Endodermal cell (in vitro differentiated cells): Measurements from ENCODE around the gene ST6GALNAC4. TPM values are rescaled to one million over a fixed set of nuclear protein-coding genes. Genes with fewer than 3 reads are reported as not detected.

Experiments used
- DNase-seq: peaks from one replicate; pipeline ENCODE4 v3.0.0-alpha.2; 2017
- H3K27ac ChIP-seq: 2 replicates; pipeline ENCODE4 v1.5.1; 2013; ENCODE audit warnings: mild to moderate bottlenecking, low read depth, low read length, moderate library complexity
- H3K27me3 ChIP-seq: 2 replicates; pipeline ENCODE4 v1.6.1; 2013; ENCODE audit warnings: mild to moderate bottlenecking, low read length, moderate library complexity; ENCODE audit not compliant: insufficient read depth, control insufficient read depth, poor library complexity, severe bottlenecking
- H3K36me3 ChIP-seq: 2 replicates; pipeline ENCODE4 v1.7.0; 2013; ENCODE audit warnings: mild to moderate bottlenecking, low read length, moderate library complexity; ENCODE audit not compliant: control insufficient read depth, insufficient read depth
- H3K4me1 ChIP-seq: one replicate; pipeline ENCODE4 v1.7.0; 2013; ENCODE audit warnings: low read length; ENCODE audit not compliant: control insufficient read depth, insufficient read depth
- H3K4me3 ChIP-seq: 2 replicates; pipeline ENCODE4 v1.5.1; 2013; ENCODE audit warnings: mild to moderate bottlenecking, low read length, moderate library complexity
- H3K9ac ChIP-seq: 2 replicates; pipeline ENCODE4 v1.6.1; 2013; ENCODE audit warnings: mild to moderate bottlenecking, low read length, moderate library complexity; ENCODE audit not compliant: poor library complexity, severe bottlenecking; ENCODE audit errors: extremely low read depth
- H3K9me3 ChIP-seq: 2 replicates; pipeline ENCODE4 v1.6.1; 2013; ENCODE audit warnings: mild to moderate bottlenecking, low read length, moderate library complexity; ENCODE audit not compliant: control insufficient read depth
- H3K27ac Mint-ChIP-seq: 2 replicates; pipeline ENCODE4 v1.8.0; 2020; ENCODE audit warnings: mixed read lengths
- H3K27me3 Mint-ChIP-seq: 2 replicates; pipeline ENCODE4 v1.8.0; 2021; ENCODE audit warnings: mild to moderate bottlenecking, mixed read lengths; ENCODE audit not compliant: insufficient read depth
- H3K36me3 Mint-ChIP-seq: 2 replicates; pipeline ENCODE4 v1.8.0; 2020; ENCODE audit warnings: low read depth, mixed read lengths
- H3K4me1 Mint-ChIP-seq: 2 replicates; pipeline ENCODE4 v1.8.0; 2020; ENCODE audit warnings: mixed read lengths
- H3K4me3 Mint-ChIP-seq: 2 replicates; pipeline ENCODE4 v1.8.0; 2020; ENCODE audit warnings: mild to moderate bottlenecking, moderate library complexity, mixed read lengths
- H3K9me3 Mint-ChIP-seq: 2 replicates; pipeline ENCODE4 v1.8.0; 2020; ENCODE audit warnings: mild to moderate bottlenecking, mixed read lengths
- WGBS, 2 experiments: methylation state at CpG; one replicate each; pipeline versions ENCODE4 v1.1.5 to v1.1.7; 2013; ENCODE audit warnings: missing lambda C conversion rate in 2 of 2, mixed read lengths in 1 of 2; ENCODE audit not compliant: insufficient coverage in 1 of 2, insufficient read length in 1 of 2; 5-methylcytosine and 5-hydroxymethylcytosine counted together
- microRNA-seq: library from miRNA; unstranded; fragments of <30 nt; microRNA quantifications from one replicate; pipeline ENCODE4 v1.2.0, GENCODE V29; 2020; ENCODE audit warnings: borderline microRNAs expressed
- total RNA-seq, 2 donors: library from RNA; stranded (reverse); fragmentation: NEBNext Ultra II Directional in 1 of 2; extraction: Animal tissue kit (Norgen Biotek cat#: 25700) in 1 of 2; gene quantifications; 2 replicates in 1 of 2; 3 replicates in 1 of 2; pipeline ENCODE4 v1.2.1, GENCODE V29; 2021
- TF ChIP-seq, protein P1 (sequence below): fragments of 200-600 bp; sonication (generic); conservative IDR thresholded peaks from 2 replicates; pipeline ENCODE4 v1.5.0; 2021; ENCODE audit warnings: antibody characterized with exemption, mild to moderate bottlenecking

The ST6GALNAC4 gene
- total RNA-seq, 2 donors from 2014 or later: 8.3 to 12.7 TPM

DNA sequence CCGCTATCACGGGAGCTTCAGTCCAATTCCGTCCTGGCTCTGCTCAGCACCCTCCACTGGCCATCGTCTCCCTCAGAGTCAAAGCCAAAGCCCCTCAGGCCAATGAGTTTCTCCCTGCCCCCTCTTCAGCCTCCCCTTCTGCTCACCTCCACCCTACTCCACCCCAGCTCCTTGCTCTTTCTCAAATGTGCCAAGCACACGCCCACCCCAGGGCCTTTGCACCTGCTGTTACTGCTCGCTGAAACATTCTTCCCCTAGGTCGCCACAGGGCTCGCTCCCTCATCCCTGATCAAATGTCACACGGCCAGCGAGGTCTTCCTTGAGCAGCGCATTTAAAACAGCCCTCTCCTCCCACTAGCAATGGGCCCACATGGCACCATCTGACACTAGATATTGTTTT, 56.1 kb downstream of the ST6GALNAC4 start:
- Histone ChIP-seq H3K27me3 (no peaks in the 10 kb centered on the region), H3K4me3 (no peak overlapping the region), H3K9ac (no peak overlapping the region), H3K4me1 (peaks cover 14% of the 10 kb centered on the region), H3K9me3 (no peaks in the 10 kb centered on the region), H3K36me3 (no peaks in the 10 kb centered on the region), H3K27ac (no peak overlapping the region)
- H3K4me3 Mint-ChIP-seq: no peak overlapping the region
- 81 to 94% methylated on average over 5 to 11 of the region's 11 CpGs for WGBS, 2 experiments
- no peaks in the 10 kb centered on the region for H3K36me3 Mint-ChIP-seq
- no peak overlapping the region for H3K27ac Mint-ChIP-seq
- TF ChIP-seq, protein P1, sequence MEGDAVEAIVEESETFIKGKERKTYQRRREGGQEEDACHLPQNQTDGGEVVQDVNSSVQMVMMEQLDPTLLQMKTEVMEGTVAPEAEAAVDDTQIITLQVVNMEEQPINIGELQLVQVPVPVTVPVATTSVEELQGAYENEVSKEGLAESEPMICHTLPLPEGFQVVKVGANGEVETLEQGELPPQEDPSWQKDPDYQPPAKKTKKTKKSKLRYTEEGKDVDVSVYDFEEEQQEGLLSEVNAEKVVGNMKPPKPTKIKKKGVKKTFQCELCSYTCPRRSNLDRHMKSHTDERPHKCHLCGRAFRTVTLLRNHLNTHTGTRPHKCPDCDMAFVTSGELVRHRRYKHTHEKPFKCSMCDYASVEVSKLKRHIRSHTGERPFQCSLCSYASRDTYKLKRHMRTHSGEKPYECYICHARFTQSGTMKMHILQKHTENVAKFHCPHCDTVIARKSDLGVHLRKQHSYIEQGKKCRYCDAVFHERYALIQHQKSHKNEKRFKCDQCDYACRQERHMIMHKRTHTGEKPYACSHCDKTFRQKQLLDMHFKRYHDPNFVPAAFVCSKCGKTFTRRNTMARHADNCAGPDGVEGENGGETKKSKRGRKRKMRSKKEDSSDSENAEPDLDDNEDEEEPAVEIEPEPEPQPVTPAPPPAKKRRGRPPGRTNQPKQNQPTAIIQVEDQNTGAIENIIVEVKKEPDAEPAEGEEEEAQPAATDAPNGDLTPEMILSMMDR: no peak
- no peaks in the 10 kb centered on the region for H3K27me3 Mint-ChIP-seq
- no peaks in the 10 kb centered on the region for H3K9me3 Mint-ChIP-seq
- no peak for DNase-seq
- peaks cover 28% of the 10 kb centered on the region for H3K4me1 Mint-ChIP-seq

DNA sequence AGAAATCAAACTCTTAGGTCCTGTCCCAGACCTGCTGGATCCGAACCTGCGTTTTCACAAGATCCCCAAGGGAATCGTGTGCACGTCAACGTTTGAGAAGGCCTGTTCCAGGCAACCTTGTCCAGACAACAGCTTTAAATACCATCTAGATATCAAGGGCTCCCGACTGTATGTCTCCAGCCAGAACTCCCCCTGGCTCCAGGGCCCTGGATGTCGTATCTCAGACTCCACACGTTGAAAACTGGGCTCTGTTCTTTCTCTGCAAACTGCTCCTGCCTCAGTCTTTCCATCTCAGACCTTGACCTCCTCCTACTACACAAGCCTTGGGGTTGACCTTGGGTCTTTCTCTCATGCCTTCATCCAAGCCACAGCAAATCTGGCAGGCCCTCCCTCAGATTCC, 56.6 kb downstream of the ST6GALNAC4 start:
- Mint-ChIP-seq H3K9me3 (no peaks in the 10 kb centered on the region), H3K27ac (no peak overlapping the region), H3K36me3 (no peaks in the 10 kb centered on the region), H3K4me1 (peaks cover 25% of the 10 kb centered on the region), H3K27me3 (no peaks in the 10 kb centered on the region), H3K4me3 (no peak overlapping the region)
- no peak for DNase-seq
- no peaks in the 10 kb centered on the region for H3K36me3 ChIP-seq
- WGBS, 2 experiments: 93 to 94% methylated on average over 7 to 8 of the region's 8 CpGs
- H3K27me3 ChIP-seq: no peaks in the 10 kb centered on the region
- peaks cover 11% of the 10 kb centered on the region for H3K4me1 ChIP-seq
- H3K27ac ChIP-seq: no peak overlapping the region
- TF ChIP-seq, protein P1: no peak
- H3K4me3 ChIP-seq: no peak overlapping the region
- H3K9ac ChIP-seq: no peak overlapping the region
- H3K9me3 ChIP-seq: no peaks in the 10 kb centered on the region

DNA sequence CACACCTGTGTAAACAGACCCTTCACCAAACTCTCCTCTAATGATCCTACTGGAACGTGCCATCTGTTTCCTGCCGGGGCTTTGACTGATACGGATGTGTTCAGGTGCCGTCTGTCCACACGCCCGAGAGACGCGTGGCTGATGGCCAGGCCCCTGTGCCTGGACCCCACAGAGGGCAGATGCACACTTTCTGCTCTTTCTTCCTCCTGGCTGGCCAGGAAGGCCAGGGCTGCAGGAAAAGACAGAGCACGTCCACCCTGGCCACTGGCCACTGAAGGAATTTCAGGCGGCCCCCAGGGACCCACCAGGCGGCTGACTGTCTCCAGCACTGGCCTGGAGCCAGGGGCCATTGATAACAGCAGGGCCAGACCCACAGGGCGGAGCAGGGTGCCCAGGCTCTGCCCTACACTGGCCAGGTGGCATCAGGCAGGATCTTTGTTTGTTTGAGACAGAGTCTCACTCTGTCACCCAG, 58.8 kb downstream of the ST6GALNAC4 start:
- no peaks in the 10 kb centered on the region for H3K27me3 ChIP-seq
- Mint-ChIP-seq H3K36me3 (no peaks in the 10 kb centered on the region), H3K4me3 (no peak overlapping the region), H3K27me3 (no peaks in the 10 kb centered on the region), H3K4me1 (peaks cover 20% of the 10 kb centered on the region), H3K9me3 (no peaks in the 10 kb centered on the region), H3K27ac (no peak overlapping the region)
- peaks cover 7% of the 10 kb centered on the region for H3K4me1 ChIP-seq
- 84 to 93% methylated on average over 6 to 12 of the region's 12 CpGs for WGBS, 2 experiments
- TF ChIP-seq, protein P1: no peak
- H3K4me3 ChIP-seq: no peak overlapping the region
- no peaks in the 10 kb centered on the region for H3K36me3 ChIP-seq
- H3K9ac ChIP-seq: no peak overlapping the region
- H3K27ac ChIP-seq: no peak overlapping the region
- DNase-seq: no peak
- no peaks in the 10 kb centered on the region for H3K9me3 ChIP-seq

Small RNA genes lying within 50 kb of the gene (microRNA-seq; reads per million reads assigned to microRNA genes)
- not detected for gene MIR4672

Other genes with a start within 250 kb of the ST6GALNAC4 start
- gene CFAP157, start 210.1 kb downstream of the ST6GALNAC4 start, total RNA-seq: under 1 TPM; 0.20 to 0.44 TPM
- gene PTRH1, start 201.4 kb downstream of the ST6GALNAC4 start, total RNA-seq: 10 to 100 TPM; 15.2 to 18.7 TPM
- gene TTC16, start 201.0 kb downstream of the ST6GALNAC4 start, total RNA-seq: not detected
- 10 to 100 TPM; 15.7 to 16.7 TPM for gene TOR2A, start 181.7 kb downstream of the ST6GALNAC4 start, total RNA-seq
- gene SH2D3C, start 138.4 kb downstream of the ST6GALNAC4 start, total RNA-seq: 1 to 10 TPM in 1 of 2 donors, under 1 TPM in 1; 0.77 to 1.4 TPM
- 100 to 1,000 TPM in 1 of 2 donors, 10 to 100 TPM in 1; 97.1 to 101 TPM for gene CDK9, start 131.0 kb downstream of the ST6GALNAC4 start, total RNA-seq
- gene FPGS, start 114.2 kb downstream of the ST6GALNAC4 start, total RNA-seq: 10 to 100 TPM; 75.2 to 76.4 TPM
- gene ENG, start 62.4 kb downstream of the ST6GALNAC4 start, total RNA-seq: 1 to 10 TPM; 2.2 to 2.4 TPM
- 10 to 100 TPM; 19.0 to 22.8 TPM for gene AK1, start 39.4 kb downstream of the ST6GALNAC4 start, total RNA-seq
- 10 to 100 TPM; 42.3 to 44.2 TPM for gene ST6GALNAC6, start 17.4 kb downstream of the ST6GALNAC4 start, total RNA-seq
- 1 to 10 TPM; 6.6 to 9.3 TPM for gene PIP5KL1, start 13.7 kb upstream of the ST6GALNAC4 start, total RNA-seq
- gene DPM2, start 20.8 kb upstream of the ST6GALNAC4 start, total RNA-seq: 10 to 100 TPM; 45.7 TPM
- gene EEIG1, start 63.9 kb upstream of the ST6GALNAC4 start, total RNA-seq: 10 to 100 TPM; 56.7 to 60.8 TPM
- 1 to 10 TPM; 6.2 to 6.6 TPM for gene NAIF1, start 150.3 kb upstream of the ST6GALNAC4 start, total RNA-seq
- gene SLC25A25, start 151.2 kb upstream of the ST6GALNAC4 start, total RNA-seq: 10 to 100 TPM; 12.9 to 13.1 TPM
- 10 to 100 TPM; 73.5 to 84.5 TPM for gene PTGES2, start 210.7 kb upstream of the ST6GALNAC4 start, total RNA-seq
- not detected for gene LCN2, start 232.4 kb upstream of the ST6GALNAC4 start, total RNA-seq
- gene BBLN, start 243.2 kb upstream of the ST6GALNAC4 start, total RNA-seq: 10 to 100 TPM; 65.7 to 82.1 TPM